Astrocyte (in vitro differentiated cells and primary cell): ENCODE results near the gene NELFA.

ENCODE experiments used
- CTCF ChIP-seq: IDR thresholded peaks from 2 replicates; pipeline ENCODE4 v1.5.1; 2011; ENCODE audit warnings: low read depth, mild to moderate bottlenecking, inconsistent platforms, low read length, moderate library complexity; ENCODE audit not compliant: insufficient read depth
- EZH2 ChIP-seq: IDR thresholded peaks from 2 replicates; pipeline ENCODE4 v1.6.1; 2012; ENCODE audit warnings: mild to moderate bottlenecking, low read length, inconsistent platforms; ENCODE audit not compliant: insufficient read depth

- TF ChIP-seq EZH2: no peak
- TF ChIP-seq CTCF: no peak
Measured at GRCh38 chr4:1988327-1988724, 20.4 kb downstream of the NELFA start.
